ENCODE data around the gene DLG2.
"Not testable (repeated sequence)": the region's sequence is repeated elsewhere in the genome, so short reads cannot be mapped to it uniquely, and the experiment has no call there.

Gene DLG2

GRCh38 chr11:83779876-83780275 lies 1847.3 kb downstream of the DLG2 start:
- no peak for DNase-seq (ENCODE audit: low spot score)

- no peak for DNase-seq (ENCODE audit: low spot score)
Observed at GRCh38 chr11:83778596-83778995, 1848.5 kb downstream of the DLG2 start.

GRCh38 chr11:83773950-83774880 lies 1852.9 kb downstream of the DLG2 start:
- no peak for DNase-seq (ENCODE audit: low spot score)

DNA sequence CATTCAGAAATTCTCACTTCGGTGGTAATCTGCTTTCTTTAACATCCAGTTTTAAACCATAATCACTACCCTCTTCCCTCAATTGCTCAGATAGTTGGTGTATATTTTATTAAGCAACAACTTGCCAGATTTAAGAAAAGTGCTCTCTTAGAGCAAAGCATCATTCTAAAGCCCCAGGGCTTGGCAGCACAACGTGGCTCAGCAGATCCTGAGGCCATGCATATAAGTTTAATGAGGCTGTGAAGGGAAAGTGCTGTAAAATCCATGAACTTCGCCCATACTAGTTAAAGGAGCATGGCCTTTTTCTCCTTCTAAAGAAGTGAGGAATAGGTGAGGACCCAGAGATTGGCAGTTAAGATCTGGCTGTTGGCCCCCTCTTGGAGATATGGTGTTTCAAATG lies 1858.7 kb downstream of the DLG2 start:
- no peak for DNase-seq (ENCODE audit: low spot score)

DNA sequence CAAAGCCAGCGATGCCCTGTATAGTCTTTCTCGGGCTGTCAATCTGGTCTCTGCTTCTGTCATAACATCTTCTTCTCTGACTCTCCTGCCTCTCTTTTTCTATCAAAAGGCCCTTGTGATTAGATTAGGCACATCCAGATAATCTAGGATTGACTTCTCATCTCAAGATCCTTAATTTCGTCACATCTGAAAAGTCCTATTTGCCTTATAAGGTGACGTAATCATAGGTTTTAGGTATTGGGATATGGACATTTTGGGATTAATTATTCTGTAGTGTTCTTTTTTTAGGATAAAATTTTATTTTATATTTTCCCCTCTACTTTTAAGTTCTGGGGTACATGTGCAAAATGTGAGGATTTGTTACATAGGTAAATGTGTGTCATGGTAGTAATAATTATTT lies 1860.2 kb downstream of the DLG2 start:
- no peak for DNase-seq (ENCODE audit: low spot score)

DNA sequence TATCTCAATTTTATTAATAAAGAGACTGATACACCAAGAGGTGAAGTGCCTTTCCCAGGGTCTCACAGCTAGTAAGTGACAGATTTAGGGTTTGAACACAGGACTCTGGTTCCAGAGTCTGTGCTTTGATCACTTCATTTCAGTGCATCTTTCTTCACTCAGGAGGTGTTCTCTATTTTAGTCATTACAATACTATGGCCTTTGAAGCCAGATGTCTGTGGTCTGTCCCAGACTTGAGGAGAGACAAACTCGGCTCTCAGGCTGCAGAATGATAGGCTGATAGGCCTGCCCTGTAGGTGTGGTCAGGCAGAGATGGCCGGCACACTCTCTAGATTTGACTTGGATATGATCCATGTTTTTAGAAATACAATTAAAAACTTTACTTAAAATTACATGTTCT lies 1862.5 kb downstream of the DLG2 start:
- no peak for DNase-seq (ENCODE audit: low spot score)

DNA sequence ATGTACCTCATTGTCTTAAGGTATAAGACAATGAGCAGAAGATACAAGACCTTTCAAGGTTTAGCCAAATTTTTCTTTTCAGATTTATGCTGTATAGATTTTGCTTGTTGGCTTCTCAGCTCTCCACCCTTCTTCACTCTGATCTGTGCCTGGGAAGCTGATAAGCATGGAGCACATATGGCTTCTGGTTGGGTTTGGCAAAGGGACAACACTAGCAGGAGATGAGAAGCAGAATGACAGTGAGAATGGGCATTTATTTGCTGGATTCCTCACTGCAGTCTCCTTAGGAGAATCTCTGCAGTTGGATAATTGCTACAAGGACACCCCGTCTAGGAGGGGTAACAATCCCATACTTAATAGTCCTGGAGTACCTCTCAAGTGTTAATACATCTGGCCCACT lies 1866.2 kb downstream of the DLG2 start:
- DNase-seq (ENCODE audit: low spot score) = no peak

DNA sequence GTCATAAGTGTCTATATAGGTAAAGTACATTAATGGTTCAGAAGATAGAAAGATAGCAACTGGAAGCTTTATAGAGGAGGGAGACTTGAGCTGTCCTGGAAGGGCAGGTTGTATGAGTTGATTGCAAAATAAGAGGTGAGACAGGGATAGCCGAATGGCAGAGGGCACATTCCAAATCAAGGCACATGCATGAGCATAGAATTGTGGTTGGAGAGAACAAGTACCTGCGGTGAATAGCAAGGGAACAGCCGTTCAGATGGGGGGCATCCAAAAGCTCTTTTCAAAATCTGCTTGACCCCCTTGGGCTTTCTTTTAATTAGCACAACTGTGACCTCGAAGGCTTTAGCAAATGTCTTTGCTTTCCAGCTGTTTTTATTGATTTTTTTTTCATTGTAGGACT lies 1868.0 kb downstream of the DLG2 start:
- no peak for DNase-seq (ENCODE audit: low spot score)

DNA sequence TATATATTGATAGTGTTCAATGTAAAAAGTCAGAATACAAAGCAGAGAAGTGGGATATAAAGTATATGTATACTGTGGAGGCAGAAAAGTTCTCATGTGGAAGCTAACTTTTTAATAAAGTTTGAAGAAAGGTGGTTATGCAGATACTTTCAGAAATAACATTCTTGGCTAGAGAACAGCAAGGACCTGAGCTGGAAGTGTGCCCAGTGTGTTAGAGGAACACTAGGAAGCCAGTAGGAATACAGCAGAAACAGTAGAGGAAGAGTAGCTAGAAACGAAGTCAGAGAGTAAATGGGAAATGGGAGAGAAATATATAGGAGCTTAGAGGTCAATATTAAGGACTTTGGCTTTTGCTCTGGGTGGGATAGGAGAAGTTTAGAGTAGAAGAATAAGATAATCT lies 1876.1 kb downstream of the DLG2 start:
- DNase-seq (ENCODE audit: low spot score) = no peak

- no peak for DNase-seq (ENCODE audit: low spot score)
Observed at GRCh38 chr11:83746921-83747585, 1880.1 kb downstream of the DLG2 start.

DNA sequence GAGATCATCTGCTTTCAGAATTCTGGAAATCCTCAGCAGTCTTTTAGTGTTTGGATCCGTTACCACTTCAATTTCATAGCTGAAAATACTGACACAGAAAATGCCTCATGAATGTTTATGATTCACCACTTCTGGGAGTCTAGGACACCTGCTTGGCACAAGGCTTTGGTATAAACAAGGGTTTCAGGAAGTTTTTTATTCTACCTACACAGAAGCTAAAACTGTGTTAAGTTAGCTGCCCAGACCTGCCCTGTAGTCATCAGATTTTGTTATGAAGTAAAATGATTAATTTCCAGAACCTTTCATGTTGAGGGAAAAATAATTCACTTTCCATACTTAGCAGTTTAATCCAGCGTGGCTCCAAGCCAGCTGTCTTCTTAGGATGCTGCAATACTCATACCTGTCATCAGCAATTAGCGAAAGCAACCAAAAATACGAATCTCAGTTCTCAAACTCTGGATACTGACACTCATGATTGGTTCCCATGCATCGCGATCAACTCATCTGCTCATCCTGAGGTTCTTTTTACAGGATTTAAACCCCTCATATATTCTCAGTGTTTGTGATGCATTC lies 1882.4 kb downstream of the DLG2 start:
- no peak for DNase-seq (ENCODE audit: low spot score)

DNA sequence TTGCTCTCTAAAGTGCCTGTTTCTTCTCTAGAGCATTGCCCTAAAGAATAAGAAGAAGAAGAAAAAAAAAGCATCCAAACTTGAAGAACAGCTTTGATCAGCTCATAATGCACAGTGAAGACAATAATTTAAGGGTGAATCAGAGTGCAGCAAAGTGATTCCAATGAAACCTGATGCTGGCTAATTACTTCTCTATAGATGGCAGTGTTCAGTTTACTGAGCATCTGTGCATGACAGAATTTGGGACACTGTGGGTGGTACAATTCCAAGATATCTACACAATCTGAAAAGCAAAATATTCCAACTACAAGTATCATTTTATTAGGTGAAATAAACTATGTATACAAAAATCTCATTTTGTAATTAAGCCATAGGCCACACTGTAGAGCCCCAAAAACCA lies 1890.5 kb downstream of the DLG2 start:
- no peak for DNase-seq (ENCODE audit: low spot score)

DNA sequence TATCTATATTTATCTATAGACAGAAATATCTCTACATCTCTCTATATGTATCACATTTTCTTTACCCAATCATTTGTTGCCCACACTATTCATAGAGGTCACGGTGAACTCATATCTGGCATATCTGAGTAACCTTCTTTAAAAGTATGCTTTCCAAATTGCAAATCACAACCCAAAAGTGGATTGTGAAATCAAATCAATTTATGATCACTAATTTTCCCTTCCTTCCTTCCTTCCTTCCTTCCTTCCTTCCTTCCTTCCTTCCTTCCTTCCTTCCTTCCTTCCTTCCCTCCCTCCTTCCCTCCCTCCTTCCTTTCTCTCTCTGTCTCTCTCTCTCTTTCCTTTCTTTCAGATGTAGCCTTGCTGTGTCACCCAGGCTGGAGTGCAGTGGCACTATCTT lies 1893.0 kb downstream of the DLG2 start:
- DNase-seq (ENCODE audit: low spot score) = no peak

DNA sequence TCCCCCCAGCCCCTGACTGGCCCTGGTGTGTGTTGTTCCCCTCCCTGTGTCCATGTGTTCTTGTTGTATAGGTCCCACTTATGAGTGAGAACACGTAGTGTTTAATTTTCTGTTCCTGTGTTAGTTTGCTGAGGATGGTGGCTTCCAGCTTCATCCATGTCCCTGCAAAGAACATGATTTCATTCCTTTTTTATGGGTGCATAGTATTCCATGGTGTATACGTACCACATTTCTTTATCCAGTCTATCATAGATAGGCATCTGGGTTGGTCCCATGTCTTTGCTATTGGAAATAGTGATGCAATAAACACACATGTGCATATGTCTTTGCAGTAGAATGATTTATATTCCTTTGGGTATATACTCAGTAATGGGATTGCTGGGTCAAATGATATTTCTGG lies 1895.9 kb downstream of the DLG2 start:
- not testable (repeated sequence) for DNase-seq (ENCODE audit: low spot score)

GRCh38 chr11:83728281-83728680 lies 1898.9 kb downstream of the DLG2 start:
- no peak for DNase-seq (ENCODE audit: low spot score)

DNA sequence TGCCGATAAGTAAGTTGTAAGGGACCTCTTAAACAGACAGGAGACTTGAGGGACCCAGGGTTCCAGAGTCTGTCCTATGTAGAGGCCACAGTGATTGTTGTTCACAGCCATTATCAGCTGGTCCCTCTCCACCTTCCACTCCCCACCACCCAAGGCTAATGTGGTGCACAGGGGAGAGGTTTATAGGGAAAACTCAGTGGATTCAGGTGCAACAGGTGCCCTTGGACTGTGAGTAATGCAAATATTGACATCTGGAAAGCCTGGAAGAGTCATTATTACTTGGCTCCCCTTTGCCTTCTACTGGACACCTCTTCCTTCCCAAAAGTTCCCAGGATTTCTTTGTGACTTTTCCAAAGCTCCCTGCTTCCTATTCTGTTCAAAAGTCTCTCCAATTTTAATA lies 1899.9 kb downstream of the DLG2 start:
- no peak for DNase-seq (ENCODE audit: low spot score)

DNA sequence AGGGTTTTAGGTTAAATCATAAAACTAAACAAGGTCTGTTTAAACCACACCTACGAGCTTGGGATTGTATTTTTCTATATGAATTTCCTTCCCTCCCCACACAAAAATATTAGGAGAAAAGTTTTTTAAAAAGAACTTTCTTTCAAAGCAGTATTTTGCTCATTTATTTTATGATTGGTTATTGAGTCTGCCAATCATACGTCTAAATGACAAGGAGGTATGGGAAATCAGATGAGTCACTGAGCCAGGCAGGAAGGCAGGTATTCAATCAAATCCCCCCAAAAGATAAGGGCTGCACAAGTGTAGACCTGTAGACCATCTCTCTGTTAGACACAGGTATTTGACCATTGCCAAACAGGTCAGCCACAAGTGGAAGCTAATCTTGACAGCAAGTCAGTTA lies 1900.8 kb downstream of the DLG2 start:
- DNase-seq (ENCODE audit: low spot score) = no peak

DNA sequence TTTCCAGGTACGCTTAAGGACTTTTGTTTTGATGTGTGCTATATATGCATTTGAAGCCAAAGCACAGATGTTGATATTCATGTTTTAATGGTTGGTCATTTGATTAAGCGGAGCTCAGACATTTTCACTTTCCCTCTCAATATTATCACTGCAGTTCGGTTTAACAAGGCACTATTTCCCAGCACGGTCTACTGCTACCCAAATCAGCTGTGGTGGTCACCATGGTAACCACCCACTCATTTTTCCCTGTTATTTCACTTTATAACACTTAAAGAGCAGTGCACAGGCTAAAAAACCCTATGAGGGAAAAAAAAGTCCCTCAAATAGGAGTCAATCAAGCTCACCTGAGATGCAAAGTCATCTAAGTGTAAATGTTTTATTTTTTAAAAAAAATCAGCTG lies 1901.4 kb downstream of the DLG2 start:
- DNase-seq (ENCODE audit: low spot score) = no peak

GRCh38 chr11:83725269-83725560 lies 1901.9 kb downstream of the DLG2 start:
- no peak for DNase-seq (ENCODE audit: low spot score)

DNA sequence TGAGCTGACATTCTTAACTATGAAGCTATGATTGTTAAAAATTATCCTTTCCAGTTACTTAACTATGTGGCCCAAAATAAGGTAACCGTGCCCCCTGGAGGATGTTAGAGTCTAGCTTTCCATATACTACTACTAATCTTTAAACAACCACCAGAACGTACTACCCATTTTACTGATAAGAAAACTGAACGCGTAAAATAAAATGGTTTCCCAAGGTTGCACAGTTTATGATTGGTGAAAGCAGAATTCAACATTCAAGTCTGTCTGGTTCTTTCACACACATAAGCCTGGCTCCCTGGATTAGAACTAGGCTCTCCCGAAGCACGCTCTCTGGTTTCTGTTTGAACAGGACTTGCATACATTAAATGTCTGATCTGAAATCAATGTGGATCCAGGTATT lies 1903.1 kb downstream of the DLG2 start:
- peak; percentile 7 for DNase-seq (ENCODE audit: low spot score)

- no peak for DNase-seq (ENCODE audit: low spot score)
Observed at GRCh38 chr11:83722392-83723119, 1904.6 kb downstream of the DLG2 start.

GRCh38 chr11:83721263-83721662 lies 1905.9 kb downstream of the DLG2 start:
- no peak for DNase-seq (ENCODE audit: low spot score)

DNA sequence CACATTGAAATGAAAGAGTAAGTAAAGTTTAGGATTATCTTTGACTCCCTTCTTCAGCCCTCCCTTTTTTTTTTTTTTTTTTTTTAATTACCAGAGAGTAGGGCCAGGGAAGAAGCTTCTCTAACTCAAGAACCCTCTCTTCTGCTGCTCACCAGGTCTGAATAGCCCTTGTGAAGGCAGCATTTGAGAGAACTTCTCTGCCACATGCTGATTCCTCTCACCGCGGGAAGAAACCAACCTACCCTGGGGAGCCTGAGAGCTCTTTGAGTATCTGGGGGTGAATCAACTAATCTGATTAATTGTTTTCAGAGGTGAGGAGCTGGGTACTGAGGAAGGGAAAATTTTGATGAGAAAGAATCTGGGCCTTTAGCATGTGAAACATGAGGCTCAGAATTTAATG lies 1906.5 kb downstream of the DLG2 start:
- DNase-seq (ENCODE audit: low spot score) = no peak
